ENCODE results near the gene DEXI.

GRCh38 chr16:10972819-10973464 lies 30.7 kb upstream of the DEXI start:
- TF ChIP-seq POLR2A (IDR thresholded peaks at IDR 0.05; ENCODE audit: low read depth, low read length) = no peak
- TF ChIP-seq TAF1 (IDR thresholded peaks at IDR 0.05; ENCODE audit: low read depth, low read length) = no peak
- TF ChIP-seq POU2F2 (IDR thresholded peaks at IDR 0.05; ENCODE audit: low read depth, low read length) = no peak

All from GM12891 (cell line).